CD4-positive, alpha-beta T cell treated with Interleukin-12 subunit alpha and Interleukin-12 subunit beta, for 1 hour (primary cell): ENCODE data around the gene MYL10.
"Not testable (repeated sequence)": the region's sequence is repeated elsewhere in the genome, so short reads cannot be mapped to it uniquely, and the experiment has no call there.

ENCODE experiments used
- DNase-seq: peaks from one replicate; pipeline ENCODE4 v3.0.0-alpha.2; 2020

Gene MYL10

GRCh38 chr7:101650579-101651081 is 21.5 kb upstream of the MYL10 start:
- no peak for DNase-seq

GRCh38 chr7:101647876-101648275 is 18.8 kb upstream of the MYL10 start:
- not testable (repeated sequence) for DNase-seq

GRCh38 chr7:101645951-101646350 is 16.9 kb upstream of the MYL10 start:
- DNase-seq = no peak

- DNase-seq = no peak
Measured at GRCh38 chr7:101644879-101645278, 15.8 kb upstream of the MYL10 start.

GRCh38 chr7:101639127-101639526 is 10.0 kb upstream of the MYL10 start:
- not testable (repeated sequence) for DNase-seq

GRCh38 chr7:101636822-101637623 is 7.9 kb upstream of the MYL10 start:
- DNase-seq = no peak

GRCh38 chr7:101635484-101635883 is 6.4 kb upstream of the MYL10 start:
- DNase-seq = no peak

GRCh38 chr7:101634196-101634717 is 5.2 kb upstream of the MYL10 start:
- no peak for DNase-seq

- DNase-seq = no peak
Measured at GRCh38 chr7:101633511-101633910, 4.4 kb upstream of the MYL10 start.

GRCh38 chr7:101632641-101633040 is 3.5 kb upstream of the MYL10 start:
- DNase-seq = no peak

- DNase-seq = no peak
Measured at GRCh38 chr7:101631224-101631714, 2.2 kb upstream of the MYL10 start.

GRCh38 chr7:101630591-101630990 is 1.5 kb upstream of the MYL10 start:
- DNase-seq = no peak

GRCh38 chr7:101628522-101628921 is 574 bp downstream of the MYL10 start:
- DNase-seq = no peak

GRCh38 chr7:101626758-101627157 is 2.3 kb downstream of the MYL10 start:
- DNase-seq = no peak

- no peak for DNase-seq
Measured at GRCh38 chr7:101626069-101626671, 2.9 kb downstream of the MYL10 start.

GRCh38 chr7:101625031-101625791 is 3.9 kb downstream of the MYL10 start:
- DNase-seq = no peak

- DNase-seq = no peak
Measured at GRCh38 chr7:101624246-101625001, 4.7 kb downstream of the MYL10 start.

GRCh38 chr7:101622609-101623173 is 6.4 kb downstream of the MYL10 start:
- DNase-seq = no peak

- no peak for DNase-seq
Measured at GRCh38 chr7:101620991-101621390, 8.1 kb downstream of the MYL10 start.

- DNase-seq = no peak
Measured at GRCh38 chr7:101620395-101620794, 8.7 kb downstream of the MYL10 start.

GRCh38 chr7:101618916-101619315 is 10.2 kb downstream of the MYL10 start:
- no peak for DNase-seq

- DNase-seq = no peak
Measured at GRCh38 chr7:101618207-101618839, 10.8 kb downstream of the MYL10 start.
